ENCODE measurements around the gene KXD1. TPM values are rescaled to one million over a fixed set of nuclear protein-coding genes. Genes with fewer than 3 reads are reported as not detected.

Gene KXD1
- total RNA-seq, 1 experiment from 2014 or later: 138 TPM

- Histone ChIP-seq H2BK120ac (ENCODE audit: low read depth, low read length, poor library complexity, severe bottlenecking) (no peak overlapping the region), H3K27me3 (ENCODE audit: insufficient read depth, low read length) (no peaks in the 10 kb centered on the region), H2AFZ (ENCODE audit: low read length) (no peak overlapping the region), H3K79me2 (ENCODE audit: insufficient read depth, low read length) (peaks cover 6% of the 10 kb centered on the region; the same call in 1 of the 2 replicates), H3K27ac (ENCODE audit: insufficient read length, low read depth, low read length) (no peak overlapping the region), H4K5ac (ENCODE audit: insufficient read length, low read depth, low read length) (no peak overlapping the region), H3K56ac (ENCODE audit: insufficient read length, low read depth, low read length) (no peak overlapping the region), H3K23me2 (ENCODE audit: insufficient read length, low read depth, low read length, poor library complexity, severe bottlenecking) (peaks cover 6% of the 10 kb centered on the region), H2BK12ac (ENCODE audit: insufficient read length, low read depth, low read length) (no peak overlapping the region), H3K23ac (ENCODE audit: insufficient read length, low read depth, low read length) (no peak overlapping the region), H3K18ac (ENCODE audit: insufficient read length, low read depth, low read length) (no peak overlapping the region), H4K91ac (ENCODE audit: insufficient read length, low read depth, low read length) (no peak overlapping the region), H3K4me1 (ENCODE audit: insufficient read depth, low read length) (no peaks in the 10 kb centered on the region), H3K4ac (ENCODE audit: low read depth, low read length) (no peak overlapping the region), H2BK20ac (ENCODE audit: low read depth, low read length, poor library complexity, severe bottlenecking) (no peak overlapping the region), H4K8ac (replicated peaks; ENCODE audit: insufficient read length, low read depth, low read length) (no peak overlapping the region), H3K9ac (ENCODE audit: extremely low read depth, insufficient read length, low read length) (no peak overlapping the region), H2AK5ac (ENCODE audit: insufficient read length, low read length) (no peak overlapping the region), H3T11ph (ENCODE audit: low read length) (no peak overlapping the region), H4K20me1 (ENCODE audit: control insufficient read depth, insufficient read depth, insufficient read length) (no peaks in the 10 kb centered on the region), H2BK5ac (ENCODE audit: insufficient read length, low read length) (no peak overlapping the region), H3K9me3 (ENCODE audit: control insufficient read depth, low read depth, low read length) (no peaks in the 10 kb centered on the region), H3K14ac (ENCODE audit: insufficient read depth, low read length) (no peak overlapping the region), H3K4me2 (ENCODE audit: insufficient read depth, insufficient read length, low read length) (no peak overlapping the region), H2BK15ac (ENCODE audit: low read depth, low read length) (no peak overlapping the region), H3K79me1 (ENCODE audit: insufficient read depth, low read depth, low read length, poor library complexity, severe bottlenecking) (no peaks in the 10 kb centered on the region)
- no peaks in the 10 kb centered on the region for H3K9me3 Mint-ChIP-seq
- H3K4me1 Mint-ChIP-seq: peaks cover 5 to 8% of the 10 kb centered on the region in 2 experiments
- H3K4me3 Mint-ChIP-seq: no peak overlapping the region
- no peak for DNase-seq
- no CpG with 5 or more reads among the region's 14 CpGs for WGBS (ENCODE audit: extremely low coverage, insufficient read length, low lambda C conversion rate)
- H3K27me3 Mint-ChIP-seq (ENCODE audit: low read depth): no peaks in the 10 kb centered on the region
- TF ChIP-seq CTCF (conservative IDR thresholded peaks at IDR 0.05): no peak
- H3K36me3 Mint-ChIP-seq (ENCODE audit: insufficient read depth in 1 of 3, low read depth in 3 of 3): peaks cover 19 to 54% (median 48%) of the 10 kb centered on the region in 3 experiments; a peak in 6 of 7 replicates
- H3K27ac Mint-ChIP-seq: no peak overlapping the region
These were observed 4.4 kb downstream of the KXD1 start for GRCh38 chr19:18562086-18562485.
